ENCODE results near the gene ACSF2. TPM values are rescaled to one million over a fixed set of nuclear protein-coding genes. Genes with fewer than 3 reads are reported as not detected.

ACSF2 gene
- polyA plus RNA-seq, 1 donor (not counting 4 experiments of a cell fraction or from before 2014, with no cell fraction given): 71.9 TPM

GRCh38 chr17:50469671-50470305 lies 43.8 kb downstream of the ACSF2 start:
- Histone ChIP-seq H4K20me1 (ENCODE audit: control insufficient read depth, extremely low read depth, insufficient read depth, low read length) (no peaks in the 10 kb centered on the region), H3K79me2 (ENCODE audit: control insufficient read depth, insufficient read depth, low read length) (no peaks in the 10 kb centered on the region), H2AFZ (ENCODE audit: control insufficient read depth, low read length) (no peak overlapping the region), H3K9me3 (ENCODE audit: control insufficient read depth, low read depth, low read length) (no peaks in the 10 kb centered on the region), H3K4me2 (ENCODE audit: control insufficient read depth, extremely low read depth, insufficient read depth, low read depth, low read length) (no peak overlapping the region), H3K4me1 (ENCODE audit: control insufficient read depth, extremely low read depth, insufficient read depth, low read length) (peaks cover 10% of the 10 kb centered on the region), H3K4me3 (ENCODE audit: control insufficient read depth in 2 of 3, extremely low read depth in 1 of 3, insufficient read depth in 2 of 3, low read depth in 1 of 3, low read length in 3 of 3) (no peak overlapping the region), H3K27ac (ENCODE audit: control insufficient read depth, insufficient read depth, low read length) (no peak overlapping the region), H3K36me3 (ENCODE audit: control insufficient read depth in 2 of 2, extremely low read depth in 1 of 2, insufficient read depth in 2 of 2, low read length in 2 of 2) (peaks cover 2 to 27% of the 10 kb centered on the region in 2 experiments), H3K27me3 (ENCODE audit: control insufficient read depth, extremely low read depth, insufficient read depth, low read length) (peaks cover 30% of the 10 kb centered on the region), H3K9ac (ENCODE audit: control insufficient read depth, extremely low read depth, insufficient read depth, low read length) (no peak overlapping the region), H3K9me1 (ENCODE audit: control insufficient read depth, extremely low read depth, insufficient read depth, low read length) (no peaks in the 10 kb centered on the region)
- no peak for DNase-seq (ENCODE audit: low read depth, low spot score)
- TF ChIP-seq EZH2 (IDR thresholded peaks at IDR 0.05; ENCODE audit: low read length) (no peak), CTCF (optimal IDR thresholded peaks at IDR 0.05 in 1 of 3, IDR thresholded peaks at IDR 0.05 in 1 of 3, conservative IDR thresholded peaks at IDR 0.05 in 1 of 3; ENCODE audit: extremely low read depth in 1 of 3, insufficient read depth in 2 of 3, low read length in 3 of 3) (no peak)
- dilution Hi-C loops (cut with MboI; ENCODE audit: extremely low pct_ligation_motif_present, low sequenced_read_pairs): no loop called here
- no peak for FAIRE-seq

- Histone ChIP-seq H3K9ac (ENCODE audit: control insufficient read depth, extremely low read depth, insufficient read depth, low read length) (no peak overlapping the region), H3K4me2 (ENCODE audit: control insufficient read depth, extremely low read depth, insufficient read depth, low read depth, low read length) (no peak overlapping the region), H3K4me1 (ENCODE audit: control insufficient read depth, extremely low read depth, insufficient read depth, low read length) (peaks cover 10% of the 10 kb centered on the region), H3K79me2 (ENCODE audit: control insufficient read depth, insufficient read depth, low read length) (no peaks in the 10 kb centered on the region), H3K27me3 (ENCODE audit: control insufficient read depth, extremely low read depth, insufficient read depth, low read length) (peaks cover 30% of the 10 kb centered on the region), H3K27ac (ENCODE audit: control insufficient read depth, insufficient read depth, low read length) (no peak overlapping the region), H3K9me3 (ENCODE audit: control insufficient read depth, low read depth, low read length) (no peaks in the 10 kb centered on the region), H3K4me3 (ENCODE audit: control insufficient read depth in 2 of 3, extremely low read depth in 1 of 3, insufficient read depth in 2 of 3, low read depth in 1 of 3, low read length in 3 of 3) (no peak overlapping the region), H3K9me1 (ENCODE audit: control insufficient read depth, extremely low read depth, insufficient read depth, low read length) (no peaks in the 10 kb centered on the region), H3K36me3 (ENCODE audit: control insufficient read depth in 2 of 2, extremely low read depth in 1 of 2, insufficient read depth in 2 of 2, low read length in 2 of 2) (peaks cover 2 to 25% of the 10 kb centered on the region in 2 experiments), H2AFZ (ENCODE audit: control insufficient read depth, low read length) (no peak overlapping the region), H4K20me1 (ENCODE audit: control insufficient read depth, extremely low read depth, insufficient read depth, low read length) (no peaks in the 10 kb centered on the region)
- no peak for FAIRE-seq
- no peak for DNase-seq (ENCODE audit: low read depth, low spot score)
- dilution Hi-C loops (cut with MboI; ENCODE audit: extremely low pct_ligation_motif_present, low sequenced_read_pairs): no loop called here
- no peak for TF ChIP-seq EZH2 (IDR thresholded peaks at IDR 0.05; ENCODE audit: low read length)
These were observed 44.4 kb downstream of the ACSF2 start for GRCh38 chr17:50470426-50470825.
